SK-N-SH treated with all-trans-retinoic acid at 6 μM for 48 hours (cell line): Measurements from ENCODE around the gene S1PR4.

Experiments used
- CSDC2 ChIP-seq: fragments of 250-450 bp; sonication (Bioruptor Pico); IDR thresholded peaks from 2 replicates; pipeline ENCODE4 v1.5.0; 2020; ENCODE audit warnings: mild to moderate bottlenecking, moderate library complexity
- GLIS3 ChIP-seq: fragments of 250-450 bp; sonication (Bioruptor Pico); IDR thresholded peaks from 2 replicates; pipeline ENCODE4 v1.5.0; 2020; ENCODE audit warnings: mild to moderate bottlenecking, moderate library complexity
- PATZ1 ChIP-seq: fragments of 250-450 bp; sonication (Bioruptor Pico); IDR thresholded peaks from 2 replicates; pipeline ENCODE4 v1.8.0; 2020; ENCODE audit warnings: mild to moderate bottlenecking, moderate library complexity, borderline replicate concordance
- POU6F1 ChIP-seq: fragments of 250-450 bp; sonication (Bioruptor Pico); IDR thresholded peaks from 2 replicates; pipeline ENCODE4 v1.8.0; 2021; ENCODE audit warnings: low read depth, mild to moderate bottlenecking, moderate library complexity, borderline replicate concordance
- RARB ChIP-seq: fragments of 250-450 bp; sonication (Bioruptor Pico); IDR thresholded peaks from 2 replicates; pipeline ENCODE4 v1.8.0; 2021; ENCODE audit warnings: mild to moderate bottlenecking, moderate library complexity
- TOX ChIP-seq: fragments of 250-450 bp; sonication (Bioruptor Pico); IDR thresholded peaks from 2 replicates; pipeline ENCODE4 v1.8.0; 2021; ENCODE audit warnings: mild to moderate bottlenecking, moderate library complexity, borderline replicate concordance
- TSHZ2 ChIP-seq: fragments of 250-450 bp; sonication (Bioruptor Pico); IDR thresholded peaks from 2 replicates; pipeline ENCODE4 v1.5.0; 2020; ENCODE audit warnings: mild to moderate bottlenecking, moderate library complexity

- TF ChIP-seq PATZ1 (CRISPR knock-in tag) = no peak
- TF ChIP-seq POU6F1 (CRISPR knock-in tag) = no peak
- no peak for TF ChIP-seq CSDC2 (CRISPR knock-in tag)
- TF ChIP-seq RARB (CRISPR knock-in tag) = no peak
- no peak for TF ChIP-seq TOX (CRISPR knock-in tag)
- TF ChIP-seq TSHZ2 (CRISPR knock-in tag) = no peak
- TF ChIP-seq GLIS3 (CRISPR knock-in tag) = no peak
Observed at GRCh38 chr19:3196933-3197205, 18.3 kb downstream of the S1PR4 start.
